Measurements from ENCODE around the gene MYCN.

Gene MYCN

GRCh38 chr2:15940661-15941480 lies 521 bp downstream of the MYCN start:
- no peak for DNase-seq
- ATAC-seq (replicated peaks) = peak in 1 of 2 donors; percentile 15
- no peak overlapping the region for H3K27ac Mint-ChIP-seq
- H3K9me3 Mint-ChIP-seq = peaks cover 0 to 3% of the 10 kb centered on the region in 2 donors
- peak overlapping the region; percentile 34 to 76 for H3K4me3 Mint-ChIP-seq
- peaks cover 60 to 84% of the 10 kb centered on the region in 2 donors for H3K27me3 Mint-ChIP-seq
- no peaks in the 10 kb centered on the region for H3K36me3 Mint-ChIP-seq
- peaks cover 12 to 34% of the 10 kb centered on the region in 2 donors for H3K4me1 Mint-ChIP-seq

- peaks cover 12 to 34% of the 10 kb centered on the region in 2 donors for H3K4me1 Mint-ChIP-seq
- H3K27ac Mint-ChIP-seq = no peak overlapping the region
- H3K36me3 Mint-ChIP-seq = no peaks in the 10 kb centered on the region
- H3K4me3 Mint-ChIP-seq = peak overlapping the region in 1 of 2 donors; percentile 76
- H3K9me3 Mint-ChIP-seq = peaks cover 0 to 3% of the 10 kb centered on the region in 2 donors
- peaks cover 59 to 87% of the 10 kb centered on the region in 2 donors for H3K27me3 Mint-ChIP-seq
- ATAC-seq (replicated peaks) (no peak), DNase-seq (no peak)
Observed at GRCh38 chr2:15941481-15941850, 1.1 kb downstream of the MYCN start.

GRCh38 chr2:15941871-15942710 lies 1.7 kb downstream of the MYCN start:
- ATAC-seq (replicated peaks) = no peak
- Mint-ChIP-seq H3K4me3 (peak overlapping the region; percentile 36 to 47), H3K36me3 (no peaks in the 10 kb centered on the region), H3K27me3 (peaks cover 53 to 80% of the 10 kb centered on the region in 2 donors), H3K9me3 (peaks cover 0 to 3% of the 10 kb centered on the region in 2 donors), H3K27ac (no peak overlapping the region), H3K4me1 (peaks cover 12 to 34% of the 10 kb centered on the region in 2 donors)
- DNase-seq = no peak

GRCh38 chr2:15942711-15943345 lies 2.5 kb downstream of the MYCN start:
- peaks cover 12 to 34% of the 10 kb centered on the region in 2 donors for H3K4me1 Mint-ChIP-seq
- peaks cover 47 to 73% of the 10 kb centered on the region in 2 donors for H3K27me3 Mint-ChIP-seq
- peak overlapping the region in 1 of 2 donors; percentile 26 for H3K4me3 Mint-ChIP-seq
- no peak for ATAC-seq (replicated peaks)
- DNase-seq = no peak
- no peaks in the 10 kb centered on the region for H3K36me3 Mint-ChIP-seq
- H3K27ac Mint-ChIP-seq = no peak overlapping the region
- H3K9me3 Mint-ChIP-seq = peaks cover 0 to 3% of the 10 kb centered on the region in 2 donors

GRCh38 chr2:15943378-15944280 lies 3.3 kb downstream of the MYCN start:
- DNase-seq = no peak
- Mint-ChIP-seq H3K27me3 (peaks cover 42 to 65% of the 10 kb centered on the region in 2 donors), H3K36me3 (no peaks in the 10 kb centered on the region), H3K27ac (no peak overlapping the region), H3K4me1 (peaks cover 12 to 34% of the 10 kb centered on the region in 2 donors), H3K4me3 (no peak overlapping the region), H3K9me3 (peaks cover 0 to 3% of the 10 kb centered on the region in 2 donors)
- no peak for ATAC-seq (replicated peaks)

GRCh38 chr2:15944325-15945017 lies 4.1 kb downstream of the MYCN start:
- no peak for ATAC-seq (replicated peaks)
- DNase-seq = no peak
- peaks cover 34 to 57% of the 10 kb centered on the region in 2 donors for H3K27me3 Mint-ChIP-seq
- H3K9me3 Mint-ChIP-seq = peaks cover 0 to 3% of the 10 kb centered on the region in 2 donors
- H3K36me3 Mint-ChIP-seq = no peaks in the 10 kb centered on the region
- no peak overlapping the region for H3K4me3 Mint-ChIP-seq
- H3K27ac Mint-ChIP-seq = no peak overlapping the region
- peaks cover 12 to 31% of the 10 kb centered on the region in 2 donors for H3K4me1 Mint-ChIP-seq

GRCh38 chr2:15945909-15946705 lies 5.8 kb downstream of the MYCN start:
- DNase-seq = no peak
- peaks cover 2 to 15% of the 10 kb centered on the region in 2 donors for H3K4me1 Mint-ChIP-seq
- no peak for ATAC-seq (replicated peaks)
- no peak overlapping the region for H3K4me3 Mint-ChIP-seq
- H3K27ac Mint-ChIP-seq = no peak overlapping the region
- H3K9me3 Mint-ChIP-seq = peaks cover 0 to 3% of the 10 kb centered on the region in 2 donors
- H3K36me3 Mint-ChIP-seq = no peaks in the 10 kb centered on the region
- peaks cover 29 to 49% of the 10 kb centered on the region in 2 donors for H3K27me3 Mint-ChIP-seq

- Mint-ChIP-seq H3K4me3 (no peak overlapping the region), H3K9me3 (peaks cover 0 to 3% of the 10 kb centered on the region in 2 donors), H3K27me3 (peaks cover 26 to 40% of the 10 kb centered on the region in 2 donors), H3K27ac (no peak overlapping the region), H3K4me1 (peaks cover 0 to 6% of the 10 kb centered on the region in 2 donors), H3K36me3 (no peaks in the 10 kb centered on the region)
- no peak for ATAC-seq (replicated peaks)
- no peak for DNase-seq
Observed at GRCh38 chr2:15946983-15947382, 6.6 kb downstream of the MYCN start.

- Mint-ChIP-seq H3K4me1 (peaks cover 0 to 4% of the 10 kb centered on the region in 2 donors), H3K27me3 (peaks cover 26 to 38% of the 10 kb centered on the region in 2 donors), H3K27ac (no peak overlapping the region), H3K4me3 (no peak overlapping the region), H3K36me3 (no peaks in the 10 kb centered on the region), H3K9me3 (peaks cover 0 to 3% of the 10 kb centered on the region in 2 donors)
- ATAC-seq (replicated peaks) (no peak), DNase-seq (no peak)
Observed at GRCh38 chr2:15947431-15947830, 7.1 kb downstream of the MYCN start.

GRCh38 chr2:15948704-15948957 lies 8.3 kb downstream of the MYCN start:
- ATAC-seq (replicated peaks) (no peak), DNase-seq (no peak)
- Mint-ChIP-seq H3K36me3 (no peaks in the 10 kb centered on the region), H3K4me1 (no peaks in the 10 kb centered on the region), H3K9me3 (peaks cover 0 to 3% of the 10 kb centered on the region in 2 donors), H3K27me3 (peaks cover 15 to 27% of the 10 kb centered on the region in 2 donors), H3K27ac (no peak overlapping the region), H3K4me3 (no peak overlapping the region)

- H3K27ac Mint-ChIP-seq = no peak overlapping the region
- no peaks in the 10 kb centered on the region for H3K4me1 Mint-ChIP-seq
- H3K4me3 Mint-ChIP-seq = no peak overlapping the region
- peaks cover 14 to 22% of the 10 kb centered on the region in 2 donors for H3K27me3 Mint-ChIP-seq
- peaks cover 0 to 3% of the 10 kb centered on the region in 2 donors for H3K9me3 Mint-ChIP-seq
- H3K36me3 Mint-ChIP-seq = no peaks in the 10 kb centered on the region
- no peak for ATAC-seq (replicated peaks)
- DNase-seq = no peak
Observed at GRCh38 chr2:15949126-15949525, 8.8 kb downstream of the MYCN start.

- no peaks in the 10 kb centered on the region for H3K36me3 Mint-ChIP-seq
- no peak overlapping the region for H3K27ac Mint-ChIP-seq
- no peaks in the 10 kb centered on the region for H3K4me1 Mint-ChIP-seq
- DNase-seq (no peak), ATAC-seq (replicated peaks) (no peak)
- H3K27me3 Mint-ChIP-seq = peaks cover 12 to 18% of the 10 kb centered on the region in 2 donors
- H3K4me3 Mint-ChIP-seq = no peak overlapping the region
- H3K9me3 Mint-ChIP-seq = peaks cover 0 to 3% of the 10 kb centered on the region in 2 donors
Observed at GRCh38 chr2:15949551-15949950, 9.2 kb downstream of the MYCN start.

Data from stimulated activated naive B cell treated with anti-CD40 and anti-IgM and Interleukin-4, amounts not matched to agents 10 μg/mL and 1 μg/mL and 100 μg/mL, for 72 hours (primary cell).